Liver (tissue), 9 donors: ENCODE results near the gene COPB2. TPM values are rescaled to one million over a fixed set of nuclear protein-coding genes. Genes with fewer than 3 reads are reported as not detected.

Experiments used
- DNase-seq: peaks from one replicate; pipeline ENCODE4 v3.0.0-alpha.2; 2017; ENCODE audit warnings: low spot score
- H3K27ac ChIP-seq, 2 donors: one replicate each; pipeline ENCODE4 v1.7.0; 2013; ENCODE audit warnings: inconsistent platforms in 2 of 2, low read length in 2 of 2, control low read depth in 1 of 2, low read depth in 1 of 2, mild to moderate bottlenecking in 1 of 2
- H3K27me3 ChIP-seq, 4 donors: one replicate each; pipeline versions ENCODE4 v1.6.1 to v1.7.0; 2013; ENCODE audit warnings: low read length in 3 of 4, inconsistent platforms in 1 of 4, mild to moderate bottlenecking in 1 of 4, moderate library complexity in 1 of 4; ENCODE audit not compliant: control insufficient read depth in 4 of 4, insufficient read depth in 4 of 4
- H3K36me3 ChIP-seq, 4 donors: one replicate each; pipeline versions ENCODE4 v1.6.1 to v1.7.0; 2013; ENCODE audit warnings: low read length in 3 of 4, mild to moderate bottlenecking in 3 of 4, low read depth in 1 of 4, moderate library complexity in 1 of 4; ENCODE audit not compliant: control insufficient read depth in 4 of 4, insufficient read depth in 3 of 4
- H3K4me1 ChIP-seq, 4 donors: one replicate each; pipeline versions ENCODE4 v1.6.1 to v1.7.0; 2013; ENCODE audit warnings: low read length in 3 of 4, mild to moderate bottlenecking in 3 of 4, moderate library complexity in 1 of 4; ENCODE audit not compliant: control insufficient read depth in 4 of 4, insufficient read depth in 4 of 4
- H3K4me3 ChIP-seq, 3 donors: one replicate each; pipeline versions ENCODE4 v1.6.1 to v1.7.0; 2013; ENCODE audit warnings: low read length in 3 of 3, control low read depth in 1 of 3, low read depth in 1 of 3, mild to moderate bottlenecking in 1 of 3
- H3K9ac ChIP-seq, 2 donors: one replicate each; pipeline ENCODE4 v1.7.0; 2013; ENCODE audit warnings: low read length in 2 of 2, mild to moderate bottlenecking in 2 of 2, moderate library complexity in 2 of 2, control low read depth in 1 of 2, low read depth in 1 of 2
- H3K9me3 ChIP-seq, 4 donors: one replicate each; pipeline versions ENCODE4 v1.6.1 to v1.7.0; 2013; ENCODE audit warnings: low read length in 3 of 4; ENCODE audit not compliant: control insufficient read depth in 4 of 4
- EGR1 ChIP-seq, 2 donors: IDR thresholded peaks; 2 replicates each; pipeline ENCODE4 v1.6.1; 2016 to 2018; ENCODE audit warnings: antibody characterized with exemption in 2 of 2, low read depth in 2 of 2
- FOXA1 ChIP-seq: IDR thresholded peaks from 2 replicates; pipeline ENCODE4 v1.6.1; 2016; ENCODE audit warnings: antibody characterized with exemption
- FOXA2 ChIP-seq: IDR thresholded peaks from 2 replicates; pipeline ENCODE4 v1.6.1; 2016; ENCODE audit warnings: antibody characterized with exemption
- HNF4A ChIP-seq, 2 donors: conservative IDR thresholded peaks; 2 replicates each; pipeline ENCODE4 v1.6.1; 2016; ENCODE audit warnings: antibody characterized with exemption in 2 of 2, mild to moderate bottlenecking in 2 of 2
- JUND ChIP-seq, 2 donors: IDR thresholded peaks; 2 replicates each; pipeline ENCODE4 v1.6.1; 2016; ENCODE audit warnings: antibody characterized with exemption in 2 of 2
- NR2F2 ChIP-seq: IDR thresholded peaks from 2 replicates; pipeline ENCODE4 v1.6.1; 2016; ENCODE audit warnings: antibody characterized with exemption
- REST ChIP-seq: IDR thresholded peaks from 2 replicates; pipeline ENCODE4 v1.6.1; 2016; ENCODE audit warnings: antibody characterized with exemption, mild to moderate bottlenecking
- SP1 ChIP-seq: IDR thresholded peaks from 2 replicates; pipeline ENCODE4 v1.6.1; 2018; ENCODE audit warnings: antibody characterized with exemption, mild to moderate bottlenecking
- YY1 ChIP-seq: IDR thresholded peaks from 2 replicates; pipeline ENCODE4 v1.6.1; 2016; ENCODE audit warnings: antibody characterized with exemption, mild to moderate bottlenecking
- ZBTB33 ChIP-seq: IDR thresholded peaks from 2 replicates; pipeline ENCODE4 v1.6.1; 2016; ENCODE audit warnings: antibody characterized with exemption
- WGBS: extraction: QIAGEN DNeasy Blood & Tissue Kit; methylation state at CpG from one replicate; pipeline ENCODE4 v1.1.7; 2013; 5-methylcytosine and 5-hydroxymethylcytosine counted together
- polyA plus RNA-seq, 2 donors: library from polyadenylated mRNA; stranded (reverse) in 1 of 2; unstranded in 1 of 2; fragments of 200-250 nt in 1 of 2; fragments of >200 nt in 1 of 2; fragmentation: Nextera tagmentation in 1 of 2; extraction: Ambion mirVana in 1 of 2; gene quantifications; one replicate each; pipeline versions ENCODE4 v1.2.1 to v1.2.3, GENCODE V29; 2013 to 2015
- total RNA-seq, 2 donors: library from RNA; depleted of rRNA; stranded (reverse); fragments of >200 nt; gene quantifications; one replicate each; pipeline ENCODE4 v1.2.3, GENCODE V29; 2014
- TF ChIP-seq, protein P1 (sequence below): IDR thresholded peaks from 2 replicates; pipeline ENCODE4 v1.6.1; 2016; ENCODE audit warnings: antibody characterized with exemption
- TF ChIP-seq, protein P2 (sequence below): fragments of 150-350 bp; IDR thresholded peaks from 2 replicates; pipeline ENCODE4 v1.5.1; 2017; ENCODE audit warnings: improper control_type of control experiment, low read depth, low read length; ENCODE audit not compliant: missing input control
- donor health status: healthy.
- donor health status: healthy.
- donor health status: healthy.
- donor health status: healthy.
- donor health status: healthy.

Gene COPB2
- total and polyA plus RNA-seq, 4 donors = 45.4 to 145 (median 72.0) TPM

GRCh38 chr3:139318431-139318816 lies 71.0 kb downstream of the COPB2 start:
- 51% methylated on average over 3 of the region's 3 CpGs for WGBS
- H3K4me1 ChIP-seq = no peaks in the 10 kb centered on the region
- no peak for DNase-seq
- TF ChIP-seq HNF4A (conservative IDR thresholded peaks at IDR 0.05) = no peak
- H3K9me3 ChIP-seq = no peaks in the 10 kb centered on the region
- no peak overlapping the region for H3K9ac ChIP-seq
- no peaks in the 10 kb centered on the region for H3K27me3 ChIP-seq
- no peak overlapping the region for H3K27ac ChIP-seq
- no peak overlapping the region for H3K4me3 ChIP-seq
- no peaks in the 10 kb centered on the region for H3K36me3 ChIP-seq

GRCh38 chr3:139317660-139318430 lies 71.6 kb downstream of the COPB2 start:
- DNase-seq = no peak
- no peak overlapping the region for H3K9ac ChIP-seq
- no peaks in the 10 kb centered on the region for H3K4me1 ChIP-seq
- TF ChIP-seq SP1 (no peak), FOXA2 (no peak), EGR1 (IDR thresholded peaks at IDR 0.05; ENCODE audit: low read depth in 2 of 2) (no peak), FOXA1 (no peak), ZBTB33 (no peak), HNF4A (conservative IDR thresholded peaks at IDR 0.05) (no peak), JUND (IDR thresholded peaks at IDR 0.05) (no peak), NR2F2 (no peak), REST (no peak), YY1 (no peak)
- TF ChIP-seq, protein P1, sequence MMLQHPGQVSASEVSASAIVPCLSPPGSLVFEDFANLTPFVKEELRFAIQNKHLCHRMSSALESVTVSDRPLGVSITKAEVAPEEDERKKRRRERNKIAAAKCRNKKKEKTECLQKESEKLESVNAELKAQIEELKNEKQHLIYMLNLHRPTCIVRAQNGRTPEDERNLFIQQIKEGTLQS = no peak
- TF ChIP-seq, protein P2, sequence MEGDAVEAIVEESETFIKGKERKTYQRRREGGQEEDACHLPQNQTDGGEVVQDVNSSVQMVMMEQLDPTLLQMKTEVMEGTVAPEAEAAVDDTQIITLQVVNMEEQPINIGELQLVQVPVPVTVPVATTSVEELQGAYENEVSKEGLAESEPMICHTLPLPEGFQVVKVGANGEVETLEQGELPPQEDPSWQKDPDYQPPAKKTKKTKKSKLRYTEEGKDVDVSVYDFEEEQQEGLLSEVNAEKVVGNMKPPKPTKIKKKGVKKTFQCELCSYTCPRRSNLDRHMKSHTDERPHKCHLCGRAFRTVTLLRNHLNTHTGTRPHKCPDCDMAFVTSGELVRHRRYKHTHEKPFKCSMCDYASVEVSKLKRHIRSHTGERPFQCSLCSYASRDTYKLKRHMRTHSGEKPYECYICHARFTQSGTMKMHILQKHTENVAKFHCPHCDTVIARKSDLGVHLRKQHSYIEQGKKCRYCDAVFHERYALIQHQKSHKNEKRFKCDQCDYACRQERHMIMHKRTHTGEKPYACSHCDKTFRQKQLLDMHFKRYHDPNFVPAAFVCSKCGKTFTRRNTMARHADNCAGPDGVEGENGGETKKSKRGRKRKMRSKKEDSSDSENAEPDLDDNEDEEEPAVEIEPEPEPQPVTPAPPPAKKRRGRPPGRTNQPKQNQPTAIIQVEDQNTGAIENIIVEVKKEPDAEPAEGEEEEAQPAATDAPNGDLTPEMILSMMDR = no peak
- WGBS = 90% methylated on average over 8 of the region's 8 CpGs
- H3K4me3 ChIP-seq = no peak overlapping the region
- H3K27me3 ChIP-seq = no peaks in the 10 kb centered on the region
- no peaks in the 10 kb centered on the region for H3K9me3 ChIP-seq
- no peaks in the 10 kb centered on the region for H3K36me3 ChIP-seq
- H3K27ac ChIP-seq = no peak overlapping the region
